ENCODE measurements around the gene C16orf54.

DNA sequence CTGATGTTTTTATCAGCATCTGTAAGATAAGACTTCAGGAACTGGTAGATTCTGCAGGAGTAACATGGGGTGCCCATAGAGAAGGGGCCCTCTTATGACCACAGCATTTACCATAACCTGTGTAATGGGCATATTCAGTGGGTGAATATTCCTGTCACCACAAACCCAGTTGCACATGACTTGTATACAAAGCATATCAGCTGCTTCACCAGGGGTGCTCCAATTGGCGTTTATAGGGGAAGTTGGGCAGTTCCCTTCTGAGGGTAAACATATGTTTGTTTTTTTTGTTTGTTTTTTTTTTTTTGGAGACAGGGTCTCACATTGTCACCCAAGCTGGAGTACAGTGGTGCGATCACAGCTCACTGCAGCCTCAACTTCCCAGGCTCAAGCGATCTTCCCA is 20.8 kb upstream of the C16orf54 start:
- TF ChIP-seq POLR2AphosphoS5 (IDR thresholded peaks at IDR 0.05; ENCODE audit: insufficient read depth, low read depth, low read length) = no peak
- TF ChIP-seq, protein P1, sequence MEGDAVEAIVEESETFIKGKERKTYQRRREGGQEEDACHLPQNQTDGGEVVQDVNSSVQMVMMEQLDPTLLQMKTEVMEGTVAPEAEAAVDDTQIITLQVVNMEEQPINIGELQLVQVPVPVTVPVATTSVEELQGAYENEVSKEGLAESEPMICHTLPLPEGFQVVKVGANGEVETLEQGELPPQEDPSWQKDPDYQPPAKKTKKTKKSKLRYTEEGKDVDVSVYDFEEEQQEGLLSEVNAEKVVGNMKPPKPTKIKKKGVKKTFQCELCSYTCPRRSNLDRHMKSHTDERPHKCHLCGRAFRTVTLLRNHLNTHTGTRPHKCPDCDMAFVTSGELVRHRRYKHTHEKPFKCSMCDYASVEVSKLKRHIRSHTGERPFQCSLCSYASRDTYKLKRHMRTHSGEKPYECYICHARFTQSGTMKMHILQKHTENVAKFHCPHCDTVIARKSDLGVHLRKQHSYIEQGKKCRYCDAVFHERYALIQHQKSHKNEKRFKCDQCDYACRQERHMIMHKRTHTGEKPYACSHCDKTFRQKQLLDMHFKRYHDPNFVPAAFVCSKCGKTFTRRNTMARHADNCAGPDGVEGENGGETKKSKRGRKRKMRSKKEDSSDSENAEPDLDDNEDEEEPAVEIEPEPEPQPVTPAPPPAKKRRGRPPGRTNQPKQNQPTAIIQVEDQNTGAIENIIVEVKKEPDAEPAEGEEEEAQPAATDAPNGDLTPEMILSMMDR (IDR thresholded peaks at IDR 0.05; ENCODE audit: extremely low read depth in 1 of 2, insufficient read depth in 1 of 2, low read depth in 1 of 2, low read length in 2 of 2) = no peak
- TF ChIP-seq, protein P2, sequence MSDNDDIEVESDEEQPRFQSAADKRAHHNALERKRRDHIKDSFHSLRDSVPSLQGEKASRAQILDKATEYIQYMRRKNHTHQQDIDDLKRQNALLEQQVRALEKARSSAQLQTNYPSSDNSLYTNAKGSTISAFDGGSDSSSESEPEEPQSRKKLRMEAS (IDR thresholded peaks at IDR 0.05; ENCODE audit: insufficient read depth, insufficient read length) = no peak
- TF ChIP-seq EZH2 (IDR thresholded peaks at IDR 0.05; ENCODE audit: borderline replicate concordance, low read depth, low read length, severe bottlenecking) = no peak
